ENCODE results near the gene MMS22L. TPM values are rescaled to one million over a fixed set of nuclear protein-coding genes. Genes with fewer than 3 reads are reported as not detected.

Gene MMS22L
- total RNA-seq, 1 experiment from 2014 or later = 19.3 TPM

- no peaks in the 10 kb centered on the region for H3K27me3 ChIP-seq (ENCODE audit: low read length)
- DNase-seq (peak; percentile 66), ATAC-seq (peak; percentile 94)
- TF ChIP-seq EZH2phosphoT487 (IDR thresholded peaks at IDR 0.05; ENCODE audit: borderline replicate concordance, low read length) (no peak), EZH2 (IDR thresholded peaks at IDR 0.05; ENCODE audit: low read length, unreplicated experiment) (no peak), CTCF (conservative IDR thresholded peaks at IDR 0.05; ENCODE audit: low read depth, low read length) (no peak)
- ChIA-PET POLR2A (ENCODE audit: unreplicated experiment) (no interaction called here), CTCF (no interaction called here)
- BruUV-seq (replicated peaks) = no TSS peak
- H3K9me2 ChIP-seq (replicated peaks; ENCODE audit: low read length) = no peaks in the 10 kb centered on the region
- no peak overlapping the region for H3K4me3 ChIP-seq (ENCODE audit: low read length)
- peaks cover 4% of the 10 kb centered on the region for H3K4me1 ChIP-seq (ENCODE audit: insufficient read depth, low read length)
- no peaks in the 10 kb centered on the region for H3F3A ChIP-seq (ENCODE audit: low read length, unreplicated experiment)
- no peak overlapping the region for H2AFZ ChIP-seq (ENCODE audit: low read length)
- H4K20me1 ChIP-seq (ENCODE audit: low read length) = no peaks in the 10 kb centered on the region
- H3K36me3 ChIP-seq (ENCODE audit: low read depth, low read length) = peaks cover 6% of the 10 kb centered on the region; the same call in 1 of the 2 replicates
- intact Hi-C loops (cut with micrococcal nuclease) = no loop called here
- peak overlapping the region; percentile 41; the same call in 1 of the 2 replicates for H3K4me2 ChIP-seq (ENCODE audit: low read length)
- H3K79me2 ChIP-seq (ENCODE audit: low read length) = no peaks in the 10 kb centered on the region
- no peak overlapping the region for H3K9ac ChIP-seq (ENCODE audit: low read length)
- no peak overlapping the region for H3K27ac ChIP-seq (ENCODE audit: low read length)
- H3K9me3 ChIP-seq (ENCODE audit: low read length) = no peaks in the 10 kb centered on the region
These were observed 42.8 kb downstream of the MMS22L start for GRCh38 chr6:97240222-97240621.

DNA sequence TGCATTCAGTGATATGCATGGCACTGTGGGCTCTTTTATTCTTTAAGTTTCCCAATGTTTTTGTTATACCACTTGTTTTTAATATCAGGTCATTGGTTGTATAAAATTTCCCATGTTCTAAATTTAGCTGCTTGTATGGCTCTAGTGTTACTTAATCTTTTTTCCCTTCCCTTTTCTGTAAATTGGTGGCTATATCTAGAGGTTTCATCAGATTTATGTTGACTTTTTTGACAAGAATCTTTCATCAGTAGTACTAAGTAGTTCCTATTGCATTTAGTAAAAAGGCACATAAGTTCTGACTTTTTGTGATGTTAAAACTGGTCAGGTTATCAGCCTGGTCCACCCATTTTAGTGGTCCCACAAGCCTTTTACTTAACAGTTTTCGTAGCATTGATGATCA, 51.1 kb downstream of the MMS22L start:
- Histone ChIP-seq H3K9ac (ENCODE audit: low read length) (no peak overlapping the region), H3F3A (ENCODE audit: low read length, unreplicated experiment) (no peaks in the 10 kb centered on the region), H4K20me1 (ENCODE audit: low read length) (no peaks in the 10 kb centered on the region), H3K9me2 (replicated peaks; ENCODE audit: low read length) (no peaks in the 10 kb centered on the region), H3K27ac (ENCODE audit: low read length) (no peak overlapping the region), H3K79me2 (ENCODE audit: low read length) (no peaks in the 10 kb centered on the region), H3K4me2 (ENCODE audit: low read length) (no peak overlapping the region), H3K4me1 (ENCODE audit: insufficient read depth, low read length) (no peaks in the 10 kb centered on the region), H3K9me3 (ENCODE audit: low read length) (no peaks in the 10 kb centered on the region), H3K27me3 (ENCODE audit: low read length) (no peaks in the 10 kb centered on the region), H3K4me3 (ENCODE audit: low read length) (no peak overlapping the region), H2AFZ (ENCODE audit: low read length) (no peak overlapping the region), H3K36me3 (ENCODE audit: low read depth, low read length) (0 out of 2 replicates have a peak, but pooled peaks cover 3% of the 10 kb centered on the region)
- ATAC-seq (no peak), DNase-seq (no peak)
- POLR2A ChIA-PET (ENCODE audit: unreplicated experiment) = no interaction called here
- TF ChIP-seq CTCF (conservative IDR thresholded peaks at IDR 0.05; ENCODE audit: low read depth, low read length) = no peak
- TF ChIP-seq EZH2 (IDR thresholded peaks at IDR 0.05; ENCODE audit: low read length, unreplicated experiment) = no peak
- no peak for TF ChIP-seq EZH2phosphoT487 (IDR thresholded peaks at IDR 0.05; ENCODE audit: borderline replicate concordance, low read length)
- no TSS peak for BruUV-seq (replicated peaks)
- CTCF ChIA-PET = no interaction called here
- intact Hi-C loops (cut with micrococcal nuclease) = no loop called here

GRCh38 chr6:97222903-97223302, 60.1 kb downstream of the MMS22L start:
- Histone ChIP-seq H3K79me2 (ENCODE audit: low read length) (no peaks in the 10 kb centered on the region), H3K4me1 (ENCODE audit: insufficient read depth, low read length) (no peaks in the 10 kb centered on the region), H3F3A (ENCODE audit: low read length, unreplicated experiment) (no peaks in the 10 kb centered on the region), H3K36me3 (ENCODE audit: low read depth, low read length) (no peaks in the 10 kb centered on the region), H3K27me3 (ENCODE audit: low read length) (no peaks in the 10 kb centered on the region), H3K27ac (ENCODE audit: low read length) (no peak overlapping the region), H4K20me1 (ENCODE audit: low read length) (no peaks in the 10 kb centered on the region), H3K9me2 (replicated peaks; ENCODE audit: low read length) (no peaks in the 10 kb centered on the region), H3K9me3 (ENCODE audit: low read length) (no peaks in the 10 kb centered on the region), H2AFZ (ENCODE audit: low read length) (no peak overlapping the region), H3K4me2 (ENCODE audit: low read length) (no peak overlapping the region), H3K9ac (ENCODE audit: low read length) (no peak overlapping the region), H3K4me3 (ENCODE audit: low read length) (no peak overlapping the region)
- BruUV-seq (replicated peaks) = no TSS peak
- ChIA-PET POLR2A (ENCODE audit: unreplicated experiment) (no interaction called here), CTCF (no interaction called here)
- TF ChIP-seq CTCF (conservative IDR thresholded peaks at IDR 0.05; ENCODE audit: low read depth, low read length) (no peak), EZH2phosphoT487 (IDR thresholded peaks at IDR 0.05; ENCODE audit: borderline replicate concordance, low read length) (no peak), EZH2 (IDR thresholded peaks at IDR 0.05; ENCODE audit: low read length, unreplicated experiment) (no peak)
- ATAC-seq (no peak), DNase-seq (no peak)
- intact Hi-C loops (cut with micrococcal nuclease) = no loop called here
